Stimulated activated CD4-positive, alpha-beta T cell treated with anti-CD3 and anti-CD28 coated beads, TNF-alpha, amount 100 ng/mL, for 24 hours (primary cell): Measurements from ENCODE around the gene ADM2.
A peak's percentile ranks its signal among the peaks of the same experiment; 100 is the strongest.
"Not testable (repeated sequence)": the region's sequence is repeated elsewhere in the genome, so short reads cannot be mapped to it uniquely, and the experiment has no call there.

ENCODE experiments used
- DNase-seq, 3 experiments: peaks; one replicate each; pipeline ENCODE4 v3.0.0-alpha.2; 2020; ENCODE audit warnings: low read depth in 3 of 3

The ADM2 gene

GRCh38 chr22:50505776-50506610, 24.6 kb downstream of the ADM2 start:
- DNase-seq, result no peak

GRCh38 chr22:50506611-50507420, 25.5 kb downstream of the ADM2 start:
- no peak for DNase-seq

DNA sequence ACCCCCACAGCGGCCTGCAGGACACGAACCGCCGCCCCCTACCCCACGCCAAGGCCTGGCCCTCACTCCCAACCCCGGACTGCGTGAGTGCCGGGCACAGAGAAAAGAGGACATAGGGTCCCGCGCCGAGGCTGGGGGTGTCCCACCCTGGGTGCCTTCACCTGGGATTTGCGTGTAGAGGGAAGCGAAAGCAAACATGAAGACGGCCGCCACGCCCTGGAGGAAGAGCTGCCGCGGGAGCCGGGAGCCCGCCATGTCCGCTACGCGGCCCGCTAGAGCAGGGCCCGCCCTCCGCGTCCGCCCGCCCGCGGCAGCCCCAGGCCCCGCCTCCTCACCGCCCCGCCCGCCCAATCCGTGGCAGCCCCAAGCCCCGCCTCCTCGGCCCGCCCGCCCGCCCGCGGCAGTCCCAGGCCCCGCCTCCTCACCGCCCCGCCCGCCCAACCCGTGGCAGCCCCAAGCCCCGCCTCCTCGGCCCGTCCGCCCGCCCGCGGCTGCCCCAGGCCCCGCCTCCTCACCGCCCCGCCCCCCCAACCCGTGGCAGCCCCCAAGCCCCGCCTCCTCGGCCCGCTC, 26.2 kb downstream of the ADM2 start, which contains the start of gene LMF2:
TSS of gene LMF2 (minus strand) at position 282 of the 570 bp plus-strand sequence. CDS start at position 255, 27 bp downstream.
- DNase-seq, result peak; percentile 89 to 93 (median 91)

GRCh38 chr22:50507991-50508884, 26.9 kb downstream of the ADM2 start, which contains the start of gene NCAPH2:
Gene NCAPH2, plus strand, starts transcription at chr22:50508224. Its CDS starts 114 bp downstream, at chr22:50508338.
- DNase-seq, result peak; percentile 97 to 99 (median 97)

- DNase-seq, result no peak
These were observed 27.6 kb downstream of the ADM2 start for GRCh38 chr22:50508897-50509296.

DNA sequence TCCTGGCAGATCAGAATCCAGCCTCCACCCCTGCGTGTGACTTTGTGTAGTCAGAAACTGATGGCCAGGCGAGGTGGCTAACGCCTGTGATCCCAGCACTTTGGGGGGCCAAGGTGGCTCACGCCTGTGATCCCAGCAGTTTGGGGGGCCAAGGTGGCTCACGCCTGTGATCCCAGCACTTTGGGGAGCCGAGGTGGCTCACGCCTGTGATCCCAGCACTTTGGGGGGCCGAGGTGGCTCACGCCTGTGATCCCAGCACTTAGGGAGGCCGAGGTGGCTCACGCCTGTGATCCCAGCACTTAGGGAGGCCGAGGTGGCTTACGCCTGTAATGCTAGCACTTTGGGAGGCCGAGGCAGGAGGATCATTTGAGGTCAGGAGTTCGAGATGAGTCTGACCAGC, 31.8 kb downstream of the ADM2 start:
- DNase-seq, result no peak

DNA sequence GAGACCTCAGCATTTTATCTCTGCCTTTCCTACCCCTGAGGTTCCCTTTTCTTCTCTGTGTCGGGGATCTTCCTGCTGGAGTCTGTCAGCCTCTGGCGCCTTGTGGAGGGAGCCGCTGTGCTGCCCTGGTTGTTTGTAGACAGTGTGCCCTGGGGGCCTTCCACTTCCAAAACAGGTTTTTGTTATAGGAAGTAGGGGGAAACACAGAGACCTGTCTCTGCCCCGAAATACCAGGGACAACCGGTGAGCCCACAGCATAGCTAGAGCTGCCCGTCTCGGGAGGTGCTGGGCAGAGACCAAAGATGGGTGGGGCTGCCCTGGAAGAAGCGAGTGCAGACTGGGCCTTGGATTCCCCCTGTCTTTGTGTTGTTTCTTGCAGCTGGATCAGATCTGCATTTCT, 34.7 kb downstream of the ADM2 start:
- no peak for DNase-seq

- DNase-seq, result no peak
These were observed 35.5 kb downstream of the ADM2 start for GRCh38 chr22:50516891-50517290.

- DNase-seq, result no peak
These were observed 36.3 kb downstream of the ADM2 start for GRCh38 chr22:50517495-50518260.

DNA sequence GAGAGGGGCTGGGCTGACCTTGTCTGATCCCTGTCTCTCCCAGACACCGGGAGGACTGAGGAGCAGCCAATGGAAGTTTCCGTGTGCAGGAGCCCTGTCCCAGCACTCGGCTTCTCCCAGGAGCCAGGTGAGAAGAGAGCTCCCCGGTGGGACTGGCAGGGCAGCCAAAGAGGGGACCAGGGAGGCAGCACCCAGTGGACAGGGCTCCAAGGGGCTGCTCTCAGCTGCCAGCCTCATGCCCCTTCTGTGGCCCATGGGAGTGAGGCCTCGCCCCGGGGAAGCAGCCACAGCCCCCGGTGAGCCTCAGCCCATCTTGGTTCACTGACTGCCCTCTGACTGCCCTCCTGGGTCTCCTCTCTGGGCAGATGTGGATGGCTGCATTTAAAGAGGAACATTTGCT, 37.3 kb downstream of the ADM2 start:
- no peak for DNase-seq

GRCh38 chr22:50519151-50519550, 37.8 kb downstream of the ADM2 start:
- DNase-seq, result no peak

DNA sequence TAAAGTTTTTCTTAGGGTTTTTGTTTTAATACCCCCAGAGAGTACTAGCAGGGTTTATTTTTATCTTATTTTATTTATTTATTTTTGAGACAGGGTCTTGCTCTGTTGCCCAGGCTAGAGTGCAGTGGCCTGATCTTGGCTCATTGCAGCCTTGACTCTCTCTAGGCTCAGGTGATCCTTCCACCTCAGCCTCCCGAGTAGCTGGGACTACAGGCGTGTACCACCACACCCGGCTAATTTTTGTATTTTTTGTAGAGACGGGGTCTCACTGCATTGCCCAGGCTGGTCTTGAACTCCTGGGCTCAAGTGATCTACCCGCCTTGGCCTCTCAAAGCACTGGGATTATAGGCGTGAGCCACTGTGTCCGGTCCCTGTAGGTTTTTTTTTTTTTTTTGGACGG, 38.8 kb downstream of the ADM2 start:
- DNase-seq, result not testable (repeated sequence)

DNA sequence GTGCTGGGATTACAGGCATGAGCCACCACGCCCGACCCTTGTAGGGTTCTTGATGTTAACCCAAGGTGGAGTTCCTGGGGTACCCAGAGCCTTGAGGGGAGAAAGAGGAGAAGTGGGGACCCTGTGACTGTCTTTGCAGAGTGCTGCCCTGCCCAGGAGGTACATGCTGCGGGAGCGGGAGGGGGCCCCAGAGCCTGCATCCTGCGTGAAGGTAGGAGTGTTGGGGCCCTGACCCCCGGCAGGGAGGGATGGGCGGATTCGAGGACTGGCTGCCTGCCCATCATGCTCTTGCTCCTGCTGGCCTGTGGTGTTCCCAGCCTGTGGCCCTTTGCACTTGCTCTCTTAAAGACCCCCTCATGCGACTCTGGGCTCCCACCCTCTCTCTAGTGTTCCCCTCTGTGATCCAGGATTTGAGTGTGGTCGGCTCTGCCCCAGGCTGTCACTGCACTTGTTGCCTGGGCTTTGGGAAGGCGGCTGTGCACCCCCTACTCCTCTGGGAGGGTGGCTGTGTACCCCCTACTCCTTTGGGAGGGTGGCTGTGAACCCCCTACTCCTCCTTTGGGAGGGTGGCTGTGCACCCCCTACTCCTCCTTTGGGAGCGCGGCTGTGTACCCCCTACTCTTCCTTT, 39.6 kb downstream of the ADM2 start:
- DNase-seq, result no peak

DNA sequence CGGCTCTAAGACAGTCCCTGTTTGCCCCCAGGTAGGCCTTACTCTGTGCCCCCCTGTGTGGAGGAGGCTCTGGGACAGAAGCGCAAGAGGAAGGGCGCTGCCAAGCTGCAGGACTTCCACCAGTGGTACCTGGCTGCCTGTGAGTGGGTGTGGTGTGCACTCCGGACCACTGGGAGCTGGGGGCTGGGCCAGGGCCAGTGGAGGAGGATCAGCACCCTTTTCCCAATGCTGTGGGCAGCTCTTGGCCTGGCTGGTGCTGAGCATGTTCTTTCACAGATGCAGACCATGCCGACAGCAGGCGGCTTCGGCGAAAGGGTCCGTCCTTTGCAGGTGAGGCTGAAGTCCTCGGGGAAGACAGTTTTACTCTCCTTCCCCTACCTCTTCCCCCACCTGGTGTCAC, 40.4 kb downstream of the ADM2 start:
- DNase-seq, result no peak

GRCh38 chr22:50522208-50522805, 41.0 kb downstream of the ADM2 start:
- DNase-seq, result no peak

DNA sequence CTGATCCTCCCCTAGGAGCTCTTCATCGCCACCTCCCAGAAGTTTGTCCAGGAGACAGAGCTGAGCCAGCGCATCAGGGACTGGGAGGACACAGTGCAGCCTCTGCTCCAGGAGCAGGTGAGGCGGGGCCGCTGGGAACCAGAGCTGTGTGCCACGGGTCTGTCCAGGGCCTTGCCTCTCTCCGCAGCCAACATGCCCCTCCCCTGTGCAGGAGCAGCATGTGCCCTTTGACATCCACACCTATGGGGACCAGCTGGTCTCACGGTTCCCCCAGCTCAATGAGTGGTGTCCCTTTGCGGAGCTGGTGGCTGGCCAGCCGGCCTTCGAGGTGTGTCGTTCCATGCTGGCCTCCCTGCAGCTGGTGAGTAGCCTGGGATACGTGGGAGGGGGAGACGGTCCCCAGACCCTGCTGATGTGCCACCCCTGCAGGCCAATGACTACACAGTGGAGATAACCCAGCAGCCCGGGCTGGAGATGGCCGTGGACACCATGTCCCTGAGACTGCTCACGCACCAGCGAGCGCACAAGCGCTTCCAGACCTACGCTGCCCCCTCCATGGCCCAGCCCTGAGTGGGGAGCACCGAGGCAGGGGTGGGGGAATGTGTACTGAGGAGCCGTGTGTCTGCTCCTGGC, 41.6 kb downstream of the ADM2 start:
- no peak for DNase-seq

DNA sequence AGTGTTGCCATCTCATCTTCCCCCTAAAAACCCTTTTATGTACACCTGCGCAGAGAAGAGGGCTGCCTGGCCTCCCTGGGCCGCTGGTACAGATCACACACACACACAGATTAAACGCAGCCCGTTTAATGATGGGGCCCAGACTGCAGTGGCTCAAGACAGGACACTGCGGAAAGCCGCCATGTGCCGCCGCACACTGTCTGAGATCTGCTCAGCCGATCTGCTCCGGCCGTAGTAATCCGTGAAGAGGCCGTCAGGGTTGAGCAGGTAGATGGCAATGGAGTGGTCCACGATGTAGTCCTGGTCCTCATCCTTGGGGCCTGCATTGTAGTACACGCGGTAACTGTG, 42.1 kb downstream of the ADM2 start:
- DNase-seq, result no peak

GRCh38 chr22:50523806-50524675, 42.7 kb downstream of the ADM2 start:
- no peak for DNase-seq
